Stimulated activated memory B cell treated with anti-CD40 and anti-IgM and Interleukin-4, amounts not matched to agents 10 μg/mL and 1 μg/mL and 100 μg/mL, for 72 hours (primary cell): ENCODE data around the gene TTC31.

ENCODE experiments used
- ATAC-seq: fragments of 150-1000 bp; cut with Tn5 transposase; 2 replicates; pipeline ENCODE4 v1.10.0; 2021
- H3K27ac Mint-ChIP-seq: one replicate; pipeline ENCODE4 v1.8.0; 2022; ENCODE audit warnings: mild to moderate bottlenecking, mixed read lengths
- H3K27me3 Mint-ChIP-seq: one replicate; pipeline ENCODE4 v1.8.0; 2022; ENCODE audit warnings: mixed read lengths
- H3K36me3 Mint-ChIP-seq: one replicate; pipeline ENCODE4 v1.8.0; 2022; ENCODE audit warnings: mixed read lengths
- H3K4me1 Mint-ChIP-seq: one replicate; pipeline ENCODE4 v1.8.0; 2022; ENCODE audit warnings: mixed read lengths
- H3K4me3 Mint-ChIP-seq: one replicate; pipeline ENCODE4 v1.8.0; 2022; ENCODE audit warnings: mild to moderate bottlenecking, moderate library complexity, mixed read lengths
- H3K9me3 Mint-ChIP-seq: one replicate; pipeline ENCODE4 v1.8.0; 2022; ENCODE audit warnings: mixed read lengths

Gene TTC31

DNA sequence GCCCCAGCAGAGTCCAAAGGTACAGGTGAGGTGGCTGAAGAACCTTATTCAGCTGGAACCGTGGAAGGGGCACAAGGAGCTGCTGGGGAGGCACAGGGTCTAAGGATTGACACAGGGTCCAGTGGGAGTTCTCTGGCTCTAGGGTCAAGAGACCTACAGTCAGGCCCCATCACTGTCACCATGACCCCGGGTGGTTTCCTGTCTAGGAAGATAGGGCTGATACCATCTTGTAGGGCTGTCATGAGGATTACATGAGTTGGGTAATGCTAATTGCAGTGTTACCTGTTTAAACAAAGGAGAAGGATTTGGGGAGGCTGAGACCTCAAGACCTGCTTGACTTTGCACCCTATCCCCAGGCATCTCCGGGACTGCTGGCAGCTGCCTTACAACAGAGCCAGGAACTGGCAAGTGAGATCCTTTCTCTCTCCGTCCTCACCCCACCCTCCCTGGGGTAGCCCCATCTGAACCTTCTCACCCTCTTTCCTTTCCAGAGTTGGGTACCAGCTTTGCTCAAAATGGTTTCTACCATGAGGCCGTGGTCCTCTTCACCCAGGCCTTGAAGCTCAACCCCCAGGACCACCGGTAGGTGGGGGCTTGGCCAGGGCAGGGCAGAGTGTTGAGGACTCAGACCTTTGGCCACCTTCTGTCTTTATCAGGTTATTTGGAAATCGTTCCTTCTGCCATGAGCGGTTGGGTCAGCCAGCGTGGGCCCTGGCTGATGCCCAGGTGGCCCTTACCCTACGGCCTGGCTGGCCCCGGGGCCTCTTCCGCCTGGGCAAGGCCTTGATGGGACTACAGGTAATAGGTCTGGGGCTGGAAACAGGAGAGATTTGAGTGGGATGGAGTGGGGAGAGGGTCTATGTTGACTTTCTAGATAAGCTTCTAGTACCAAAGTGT is 9.0 kb downstream of the TTC31 start:
- no peaks in the 10 kb centered on the region for H3K4me1 Mint-ChIP-seq
- H3K9me3 Mint-ChIP-seq, result no peaks in the 10 kb centered on the region
- H3K36me3 Mint-ChIP-seq, result peaks cover 55% of the 10 kb centered on the region
- H3K27me3 Mint-ChIP-seq, result no peaks in the 10 kb centered on the region
- no peak for ATAC-seq
- no peak overlapping the region for H3K4me3 Mint-ChIP-seq
- no peak overlapping the region for H3K27ac Mint-ChIP-seq

- no peak overlapping the region for H3K27ac Mint-ChIP-seq
- H3K4me3 Mint-ChIP-seq, result no peak overlapping the region
- no peak for ATAC-seq
- peaks cover 12% of the 10 kb centered on the region for H3K4me1 Mint-ChIP-seq
- H3K27me3 Mint-ChIP-seq, result peaks cover 13% of the 10 kb centered on the region
- H3K36me3 Mint-ChIP-seq, result peaks cover 53% of the 10 kb centered on the region
- no peaks in the 10 kb centered on the region for H3K9me3 Mint-ChIP-seq
Measured at GRCh38 chr2:74493546-74493945, 10.7 kb downstream of the TTC31 start.

DNA sequence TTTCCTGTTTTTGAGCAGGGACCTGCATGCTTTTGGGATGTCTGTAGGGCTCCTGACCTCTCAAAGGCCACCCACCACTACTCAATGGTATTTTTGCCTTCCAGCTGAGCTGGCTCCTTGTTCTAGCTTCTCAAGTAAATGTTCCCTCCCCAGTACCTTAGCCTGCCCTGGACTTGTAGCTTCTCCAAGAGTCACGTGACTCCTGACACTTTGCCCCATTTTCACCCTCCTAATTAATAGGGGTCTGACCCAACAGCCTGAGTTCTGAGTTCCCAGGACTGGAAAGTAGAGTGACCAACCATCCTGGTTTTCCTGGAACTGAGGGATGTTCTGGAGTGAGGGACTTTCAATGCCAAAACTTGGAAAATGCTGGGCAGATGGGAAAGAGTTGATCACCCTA is 12.6 kb downstream of the TTC31 start:
- no peaks in the 10 kb centered on the region for H3K9me3 Mint-ChIP-seq
- no peak for ATAC-seq
- peaks cover 39% of the 10 kb centered on the region for H3K36me3 Mint-ChIP-seq
- no peak overlapping the region for H3K27ac Mint-ChIP-seq
- no peak overlapping the region for H3K4me3 Mint-ChIP-seq
- peaks cover 28% of the 10 kb centered on the region for H3K4me1 Mint-ChIP-seq
- H3K27me3 Mint-ChIP-seq, result peaks cover 32% of the 10 kb centered on the region

GRCh38 chr2:74496997-74497776 is 14.3 kb downstream of the TTC31 start:
- Mint-ChIP-seq H3K27me3 (peaks cover 48% of the 10 kb centered on the region), H3K27ac (peak overlapping the region; percentile 2), H3K4me1 (peaks cover 37% of the 10 kb centered on the region), H3K4me3 (peak overlapping the region; percentile 74), H3K9me3 (no peaks in the 10 kb centered on the region), H3K36me3 (peaks cover 23% of the 10 kb centered on the region)
- no peak for ATAC-seq

GRCh38 chr2:74497777-74498499 is 15.1 kb downstream of the TTC31 start:
- peak; percentile 37 for ATAC-seq
- Mint-ChIP-seq H3K27me3 (peaks cover 50% of the 10 kb centered on the region), H3K36me3 (peaks cover 15% of the 10 kb centered on the region), H3K9me3 (no peaks in the 10 kb centered on the region), H3K27ac (peak overlapping the region; percentile 2), H3K4me1 (peaks cover 44% of the 10 kb centered on the region), H3K4me3 (peak overlapping the region; percentile 74)

- H3K9me3 Mint-ChIP-seq, result no peaks in the 10 kb centered on the region
- peaks cover 49% of the 10 kb centered on the region for H3K4me1 Mint-ChIP-seq
- peaks cover 50% of the 10 kb centered on the region for H3K27me3 Mint-ChIP-seq
- H3K36me3 Mint-ChIP-seq, result peaks cover 8% of the 10 kb centered on the region
- ATAC-seq, result peak; percentile 41
- H3K4me3 Mint-ChIP-seq, result peak overlapping the region; percentile 74
- H3K27ac Mint-ChIP-seq, result peak overlapping the region; percentile 2
Measured at GRCh38 chr2:74498500-74499266, 15.8 kb downstream of the TTC31 start.

DNA sequence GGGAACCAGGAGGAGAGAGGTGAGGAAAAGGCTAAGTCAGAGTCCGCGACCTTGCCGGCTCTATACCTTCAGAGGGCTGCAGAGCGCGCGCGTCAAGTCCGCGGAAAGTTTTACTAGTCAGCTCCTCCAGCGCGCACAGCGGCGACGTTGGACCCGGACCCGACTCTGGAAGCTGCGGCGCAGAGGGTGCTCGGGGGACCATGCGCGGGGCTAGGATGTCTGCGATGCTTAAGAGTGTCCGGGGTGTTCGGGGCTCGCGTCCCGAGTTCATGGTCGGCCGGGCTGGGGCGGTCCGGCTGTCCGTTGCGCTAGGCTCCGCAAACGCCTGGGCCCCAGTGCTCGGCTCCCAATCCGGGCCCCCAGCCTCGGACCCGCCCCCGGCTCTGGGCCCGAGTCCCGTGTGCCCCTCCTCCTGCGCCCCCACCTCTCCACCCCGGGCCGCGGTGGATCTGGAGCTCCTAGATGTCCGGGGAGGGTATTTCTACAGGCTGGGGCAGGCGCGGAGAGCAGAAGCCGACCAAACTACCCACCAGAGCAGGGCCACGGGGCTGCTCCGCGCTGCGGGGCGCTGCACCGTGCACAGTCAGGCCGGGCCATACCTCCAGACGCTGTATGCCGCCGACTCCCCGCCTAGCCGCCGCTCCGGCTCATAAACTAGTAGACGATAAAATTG is 16.5 kb downstream of the TTC31 start, which contains the start of gene LBX2:
LBX2 (minus strand) TSS at position 337 of the 673 bp plus-strand sequence; CDS start at position 271, 66 bp downstream.
- Mint-ChIP-seq H3K27ac (peak within 1 kb of the TSS; percentile 2), H3K4me3 (peak within 1 kb of the TSS; percentile 74), H3K36me3 (peaks cover 4% of the 10 kb centered on the region), H3K27me3 (peaks cover 56% of the 10 kb centered on the region), H3K9me3 (no peaks in the 10 kb centered on the region), H3K4me1 (peaks cover 56% of the 10 kb centered on the region)
- ATAC-seq, result no peak

GRCh38 chr2:74499940-74500577 is 17.2 kb downstream of the TTC31 start:
- Mint-ChIP-seq H3K27ac (no peak overlapping the region), H3K27me3 (peaks cover 62% of the 10 kb centered on the region), H3K9me3 (no peaks in the 10 kb centered on the region), H3K36me3 (peaks cover 10% of the 10 kb centered on the region), H3K4me3 (no peak overlapping the region), H3K4me1 (peaks cover 62% of the 10 kb centered on the region)
- ATAC-seq, result no peak

GRCh38 chr2:74500578-74500946 is 17.7 kb downstream of the TTC31 start:
- ATAC-seq, result no peak
- Mint-ChIP-seq H3K27ac (no peak overlapping the region), H3K36me3 (peaks cover 15% of the 10 kb centered on the region), H3K27me3 (peaks cover 62% of the 10 kb centered on the region), H3K4me1 (peaks cover 67% of the 10 kb centered on the region), H3K9me3 (no peaks in the 10 kb centered on the region), H3K4me3 (no peak overlapping the region)

DNA sequence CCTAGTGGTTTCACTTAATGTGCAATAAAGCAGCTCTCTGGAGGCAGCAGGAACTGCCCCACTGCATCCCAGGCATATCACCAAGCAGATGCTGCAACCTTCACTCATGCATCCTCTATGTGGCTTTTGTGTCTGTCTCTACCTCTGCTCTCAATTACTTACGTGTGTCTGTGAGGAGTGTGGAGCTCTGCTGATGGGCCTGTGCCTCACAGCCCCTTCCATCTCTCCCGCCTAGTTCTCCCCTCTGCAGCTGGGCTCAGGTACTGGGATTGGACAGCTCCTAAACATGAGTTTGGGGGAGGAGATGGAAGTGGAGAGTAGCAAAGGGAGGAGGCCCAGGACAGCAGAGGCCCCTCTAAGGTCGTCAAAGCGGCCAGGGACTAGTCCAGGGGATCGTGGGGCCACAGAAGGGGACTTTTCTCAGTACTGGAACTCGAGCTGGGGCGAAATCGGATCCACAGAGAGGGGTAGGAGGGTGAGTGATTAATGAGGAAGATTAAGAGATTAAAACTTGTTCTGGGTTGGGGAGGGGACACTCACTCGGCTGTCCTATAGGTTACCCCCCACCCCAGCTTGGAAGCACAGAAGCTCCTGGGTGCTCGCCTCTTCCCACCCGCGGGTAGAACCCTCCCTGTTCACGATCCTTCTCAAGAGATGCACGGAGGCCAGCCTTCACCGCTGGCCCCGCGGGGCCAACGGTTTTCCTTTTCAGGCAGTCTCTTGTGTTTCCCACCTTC is 18.6 kb downstream of the TTC31 start:
- ATAC-seq, result no peak
- H3K4me3 Mint-ChIP-seq, result peak overlapping the region; percentile 55
- H3K27me3 Mint-ChIP-seq, result peaks cover 62% of the 10 kb centered on the region
- H3K4me1 Mint-ChIP-seq, result peaks cover 74% of the 10 kb centered on the region
- H3K27ac Mint-ChIP-seq, result no peak overlapping the region
- no peaks in the 10 kb centered on the region for H3K9me3 Mint-ChIP-seq
- H3K36me3 Mint-ChIP-seq, result peaks cover 21% of the 10 kb centered on the region

DNA sequence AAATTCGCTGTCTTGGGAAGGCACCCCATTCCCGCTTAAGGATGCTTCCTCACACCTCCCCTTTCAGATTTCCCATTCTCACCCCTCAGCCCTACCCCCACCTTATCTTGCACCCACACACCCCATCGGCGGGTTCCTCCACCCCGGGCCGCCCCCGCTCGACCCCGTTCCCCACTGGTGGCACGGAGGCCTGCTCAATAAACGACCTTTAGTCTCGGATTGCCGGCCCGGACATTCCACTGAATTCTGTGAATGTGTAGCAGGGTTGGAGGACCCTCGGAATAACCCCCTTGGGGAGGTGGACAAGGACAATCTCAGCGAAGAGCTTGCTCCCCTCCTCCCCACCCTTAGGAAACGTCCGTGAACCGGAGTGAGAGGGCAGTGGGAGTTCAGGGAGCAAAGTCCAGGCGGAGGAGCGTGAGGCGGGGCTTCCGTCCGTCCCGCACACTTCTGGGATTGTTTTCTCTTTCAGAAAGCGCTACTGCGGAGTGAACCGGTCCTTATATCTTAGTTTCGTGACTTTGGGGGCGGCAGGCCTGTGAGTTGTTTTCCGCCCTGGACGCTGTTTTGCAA is 19.4 kb downstream of the TTC31 start:
- Mint-ChIP-seq H3K27ac (peak overlapping the region; percentile 80), H3K36me3 (peaks cover 24% of the 10 kb centered on the region), H3K4me1 (peaks cover 81% of the 10 kb centered on the region), H3K9me3 (no peaks in the 10 kb centered on the region), H3K27me3 (peaks cover 62% of the 10 kb centered on the region), H3K4me3 (peak overlapping the region; percentile 76)
- ATAC-seq, result no peak

DNA sequence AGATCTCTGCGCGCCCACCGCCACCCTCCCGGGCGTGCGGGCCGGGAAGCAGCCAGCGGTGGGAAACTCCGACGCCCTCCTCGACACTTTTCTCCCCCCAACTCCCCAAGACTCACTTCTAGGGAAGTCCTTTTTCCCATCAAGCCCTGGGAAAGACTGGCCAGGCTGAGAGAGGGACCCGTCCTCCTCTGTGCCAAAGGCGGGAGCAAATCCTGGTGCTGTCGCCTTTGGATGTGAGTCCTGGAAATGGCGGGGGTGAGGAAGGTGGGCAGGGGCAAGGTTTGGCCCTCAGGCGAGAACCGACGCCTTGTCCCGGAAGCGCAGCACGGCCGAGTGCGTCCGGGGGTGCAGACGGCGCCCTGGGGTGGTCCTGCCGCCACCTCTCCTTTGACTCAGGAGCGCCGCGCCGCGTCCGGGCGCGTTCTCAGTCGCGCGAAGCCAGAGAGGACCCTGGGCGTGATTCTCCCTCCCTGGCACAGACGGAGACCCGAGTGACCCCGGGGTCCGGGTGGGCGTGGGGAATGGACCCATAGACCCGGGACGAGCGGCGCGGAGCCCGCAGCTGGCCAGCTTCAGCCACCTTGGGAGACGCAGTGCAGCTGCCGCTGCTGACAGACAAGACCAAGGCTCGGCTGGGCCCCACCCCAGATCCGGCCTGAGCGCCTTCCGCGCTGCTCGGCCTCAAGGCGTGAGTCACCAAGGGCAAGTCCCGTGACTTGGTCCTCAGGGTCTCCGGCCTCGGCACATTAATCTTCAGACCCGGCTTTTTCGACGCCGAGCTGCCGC is 20.0 kb downstream of the TTC31 start:
- no peaks in the 10 kb centered on the region for H3K9me3 Mint-ChIP-seq

More for the DNA sequence above, 20.0 kb downstream of the TTC31 start:
- Mint-ChIP-seq H3K4me1 (peaks cover 76% of the 10 kb centered on the region), H3K36me3 (peaks cover 24% of the 10 kb centered on the region), H3K4me3 (peak overlapping the region; percentile 76), H3K27me3 (peaks cover 56% of the 10 kb centered on the region), H3K27ac (peak overlapping the region; percentile 80)
- peak; percentile 61 for ATAC-seq
